Neural cell (in vitro differentiated cells): ENCODE data around the gene DPP10.

Experiments used
- MXI1 ChIP-seq: fragments of 450-650 bp; conservative IDR thresholded peaks from 2 replicates; pipeline ENCODE4 v1.6.1; 2014; ENCODE audit warnings: antibody characterized with exemption, mild to moderate bottlenecking; ENCODE audit not compliant: poor library complexity, severe bottlenecking
- TF ChIP-seq, protein P1 (sequence below): fragments of 450-650 bp; IDR thresholded peaks from 2 replicates; pipeline ENCODE4 v1.5.1; 2014; ENCODE audit warnings: antibody characterized with exemption, mild to moderate bottlenecking, moderate library complexity; ENCODE audit not compliant: poor library complexity, severe bottlenecking

GRCh38 chr2:115554153-115554552 lies 1111.7 kb downstream of the DPP10 start:
- TF ChIP-seq, protein P1, sequence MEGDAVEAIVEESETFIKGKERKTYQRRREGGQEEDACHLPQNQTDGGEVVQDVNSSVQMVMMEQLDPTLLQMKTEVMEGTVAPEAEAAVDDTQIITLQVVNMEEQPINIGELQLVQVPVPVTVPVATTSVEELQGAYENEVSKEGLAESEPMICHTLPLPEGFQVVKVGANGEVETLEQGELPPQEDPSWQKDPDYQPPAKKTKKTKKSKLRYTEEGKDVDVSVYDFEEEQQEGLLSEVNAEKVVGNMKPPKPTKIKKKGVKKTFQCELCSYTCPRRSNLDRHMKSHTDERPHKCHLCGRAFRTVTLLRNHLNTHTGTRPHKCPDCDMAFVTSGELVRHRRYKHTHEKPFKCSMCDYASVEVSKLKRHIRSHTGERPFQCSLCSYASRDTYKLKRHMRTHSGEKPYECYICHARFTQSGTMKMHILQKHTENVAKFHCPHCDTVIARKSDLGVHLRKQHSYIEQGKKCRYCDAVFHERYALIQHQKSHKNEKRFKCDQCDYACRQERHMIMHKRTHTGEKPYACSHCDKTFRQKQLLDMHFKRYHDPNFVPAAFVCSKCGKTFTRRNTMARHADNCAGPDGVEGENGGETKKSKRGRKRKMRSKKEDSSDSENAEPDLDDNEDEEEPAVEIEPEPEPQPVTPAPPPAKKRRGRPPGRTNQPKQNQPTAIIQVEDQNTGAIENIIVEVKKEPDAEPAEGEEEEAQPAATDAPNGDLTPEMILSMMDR = no peak
- no peak for TF ChIP-seq MXI1
